SH-SY5Y (cell line): ENCODE measurements around the gene ZNF669.

Experiments used
- GATA2 ChIP-seq: IDR thresholded peaks from 2 replicates; pipeline ENCODE4 v1.6.1; 2011; ENCODE audit warnings: mild to moderate bottlenecking, low read depth, low read length
- GATA3 ChIP-seq: IDR thresholded peaks from 2 replicates; pipeline ENCODE4 v1.6.1; 2011; ENCODE audit warnings: low read depth, mild to moderate bottlenecking, low read length, moderate library complexity

DNA sequence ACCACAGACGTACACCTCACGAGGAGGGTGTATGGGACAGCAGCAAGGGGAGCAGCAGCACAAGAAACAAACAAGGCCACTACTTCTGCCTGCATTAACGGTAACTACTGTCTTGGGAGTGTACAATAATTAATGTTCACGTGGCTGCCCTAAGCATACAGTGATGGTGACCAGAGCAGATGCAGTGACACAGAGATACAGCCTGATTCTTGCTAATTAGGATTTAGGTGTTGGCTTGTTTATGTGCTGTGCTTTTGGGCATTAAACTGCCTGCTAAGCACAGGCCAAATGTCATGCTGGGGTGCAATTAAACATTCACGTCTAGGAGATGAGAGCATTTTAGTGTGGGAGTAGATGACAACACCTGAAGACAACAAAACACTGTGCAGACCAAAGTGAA lies 7.2 kb downstream of the ZNF669 start:
- TF ChIP-seq GATA2 (no peak), GATA3 (no peak)
